ENCODE results near the gene IGF2R. TPM values are rescaled to one million over a fixed set of nuclear protein-coding genes. Genes with fewer than 3 reads are reported as not detected.

Gene IGF2R
- total and polyA plus RNA-seq, 8 donors: 11.0 to 54.0 (median 34.7) TPM

DNA sequence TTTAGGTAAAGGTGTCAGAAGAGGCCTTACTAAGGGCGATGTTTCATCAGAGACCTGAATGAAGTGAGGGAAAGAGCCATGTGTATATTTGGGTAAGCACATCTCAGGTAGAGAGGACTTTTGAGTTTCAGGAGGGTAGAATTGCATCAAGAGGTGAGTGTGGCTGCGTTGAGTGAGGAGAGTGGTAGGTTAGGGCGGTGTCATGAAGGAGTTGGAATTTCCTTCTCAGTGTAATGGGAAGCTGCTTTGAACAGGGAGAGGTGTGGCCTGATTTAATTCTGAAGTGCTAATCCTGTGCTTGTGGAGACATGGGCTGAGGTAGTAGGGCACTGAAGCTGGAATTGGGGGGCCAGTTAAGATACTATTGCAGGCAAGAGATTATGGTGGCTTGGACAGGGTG lies 53.9 kb downstream of the IGF2R start:
- ATAC-seq: no peak
- no peaks in the 10 kb centered on the region for H3K27me3 ChIP-seq
- H3K9me3 ChIP-seq: no peaks in the 10 kb centered on the region
- peaks cover 0 to 7% (median 6%) of the 10 kb centered on the region in 3 donors for H3K36me3 ChIP-seq
- no peak overlapping the region for H3K4me3 ChIP-seq
- TF ChIP-seq, protein P1, sequence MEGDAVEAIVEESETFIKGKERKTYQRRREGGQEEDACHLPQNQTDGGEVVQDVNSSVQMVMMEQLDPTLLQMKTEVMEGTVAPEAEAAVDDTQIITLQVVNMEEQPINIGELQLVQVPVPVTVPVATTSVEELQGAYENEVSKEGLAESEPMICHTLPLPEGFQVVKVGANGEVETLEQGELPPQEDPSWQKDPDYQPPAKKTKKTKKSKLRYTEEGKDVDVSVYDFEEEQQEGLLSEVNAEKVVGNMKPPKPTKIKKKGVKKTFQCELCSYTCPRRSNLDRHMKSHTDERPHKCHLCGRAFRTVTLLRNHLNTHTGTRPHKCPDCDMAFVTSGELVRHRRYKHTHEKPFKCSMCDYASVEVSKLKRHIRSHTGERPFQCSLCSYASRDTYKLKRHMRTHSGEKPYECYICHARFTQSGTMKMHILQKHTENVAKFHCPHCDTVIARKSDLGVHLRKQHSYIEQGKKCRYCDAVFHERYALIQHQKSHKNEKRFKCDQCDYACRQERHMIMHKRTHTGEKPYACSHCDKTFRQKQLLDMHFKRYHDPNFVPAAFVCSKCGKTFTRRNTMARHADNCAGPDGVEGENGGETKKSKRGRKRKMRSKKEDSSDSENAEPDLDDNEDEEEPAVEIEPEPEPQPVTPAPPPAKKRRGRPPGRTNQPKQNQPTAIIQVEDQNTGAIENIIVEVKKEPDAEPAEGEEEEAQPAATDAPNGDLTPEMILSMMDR (IDR thresholded peaks at IDR 0.05): no peak
- no peak for FAIRE-seq
- peaks cover 0 to 2% (median 0%) of the 10 kb centered on the region in 3 donors for H3K4me1 ChIP-seq
- 97 to 100% methylated on average over 3 of the region's 3 CpGs for WGBS, 2 donors
- DNase-seq: no peak
- intact Hi-C loops (cut with DNase I): loop anchor here in 1 of 3 donors (10.0 kb wide), 1 partner anchor 48 kb away; no protein-coding TSS in a partner anchor
- no peak overlapping the region for H3K27ac ChIP-seq

DNA sequence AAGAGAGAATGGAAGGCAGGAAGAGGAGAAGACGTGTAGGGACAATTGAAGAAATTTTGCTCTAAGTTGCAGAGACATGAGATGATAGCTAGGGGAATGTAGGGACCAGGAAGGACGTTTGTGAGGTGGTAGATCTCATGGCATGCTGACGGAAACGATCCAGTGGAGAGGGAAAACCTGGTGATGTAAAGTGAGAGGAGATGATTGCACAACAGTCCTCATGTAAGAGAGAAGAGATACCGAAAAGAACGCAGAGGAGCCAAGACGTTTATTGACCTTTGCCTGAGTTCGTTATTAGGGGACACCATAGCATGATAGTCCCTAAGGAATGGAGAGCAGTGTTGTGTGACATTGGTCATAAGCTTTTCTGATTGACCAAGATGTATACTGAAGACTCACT lies 55.3 kb downstream of the IGF2R start:
- TF ChIP-seq, protein P1 (IDR thresholded peaks at IDR 0.05): no peak
- Histone ChIP-seq H3K4me1 (peaks cover 4 to 14% (median 13%) of the 10 kb centered on the region in 3 donors), H3K36me3 (peaks cover 0 to 7% (median 6%) of the 10 kb centered on the region in 3 donors), H3K4me3 (no peak overlapping the region), H3K27ac (no peak overlapping the region), H3K27me3 (no peaks in the 10 kb centered on the region), H3K9me3 (no peaks in the 10 kb centered on the region)
- intact Hi-C loops (cut with DNase I): loop anchor here in 1 of 3 donors (10.0 kb wide), 1 partner anchor 49 kb away; no protein-coding TSS in a partner anchor
- 86% methylated on average over 8 of the region's 8 CpGs for WGBS, 2 donors
- no peak for DNase-seq
- no peak for ATAC-seq
- no peak for FAIRE-seq

DNA sequence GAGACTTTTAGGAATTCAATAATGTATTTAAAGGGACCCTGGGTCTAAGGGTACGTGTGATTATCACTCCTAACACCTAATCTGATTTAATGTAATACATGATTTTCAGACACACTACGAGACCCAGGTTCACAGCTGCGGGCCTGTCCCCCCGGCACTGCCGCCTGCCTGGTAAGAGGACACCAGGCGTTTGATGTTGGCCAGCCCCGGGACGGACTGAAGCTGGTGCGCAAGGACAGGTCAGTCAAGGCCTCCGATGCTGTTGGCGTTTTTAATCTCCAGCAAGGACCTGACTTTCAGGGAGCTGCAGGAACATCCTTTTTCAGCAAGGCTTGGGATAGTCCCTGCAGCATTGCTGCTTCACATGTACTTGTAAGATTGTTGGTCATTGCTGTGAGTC lies 58.2 kb downstream of the IGF2R start:
- Histone ChIP-seq H3K4me1 (peaks cover 10 to 32% (median 28%) of the 10 kb centered on the region in 3 donors), H3K27ac (no peak overlapping the region), H3K4me3 (no peak overlapping the region), H3K36me3 (peaks cover 0 to 8% (median 6%) of the 10 kb centered on the region in 3 donors), H3K9me3 (no peaks in the 10 kb centered on the region), H3K27me3 (no peaks in the 10 kb centered on the region)
- no peak for ATAC-seq
- DNase-seq: no peak
- FAIRE-seq: no peak
- WGBS, 2 donors: 93 to 95% methylated on average over 11 of the region's 11 CpGs
- TF ChIP-seq, protein P1 (IDR thresholded peaks at IDR 0.05): no peak
- intact Hi-C loops (cut with DNase I): loop anchor here in 1 of 3 donors (10.0 kb wide), 1 partner anchor 52 kb away; no protein-coding TSS in a partner anchor

GRCh38 chr6:160027931-160028330 lies 59.0 kb downstream of the IGF2R start:
- 51 to 55% methylated on average over 10 of the region's 10 CpGs for WGBS, 2 donors
- H3K27ac ChIP-seq: peak overlapping the region in 2 of 4 donors; percentile 51 to 70
- no peaks in the 10 kb centered on the region for H3K9me3 ChIP-seq
- ATAC-seq (peak in 2 of 4 donors; percentile 9 to 17), FAIRE-seq (no peak), DNase-seq (no peak)
- intact Hi-C loops (cut with DNase I): loop anchor here in 1 of 3 donors (10.0 kb wide), 1 partner anchor 53 kb away; no protein-coding TSS in a partner anchor
- H3K27me3 ChIP-seq: no peaks in the 10 kb centered on the region
- TF ChIP-seq, protein P1 (IDR thresholded peaks at IDR 0.05): no peak
- H3K4me3 ChIP-seq: no peak overlapping the region
- peaks cover 10 to 32% (median 28%) of the 10 kb centered on the region in 3 donors for H3K4me1 ChIP-seq
- H3K36me3 ChIP-seq: peaks cover 0 to 17% (median 10%) of the 10 kb centered on the region in 3 donors
